ENCODE measurements around the gene HERC2. TPM values are rescaled to one million over a fixed set of nuclear protein-coding genes. Genes with fewer than 3 reads are reported as not detected.
A peak's percentile ranks its signal among the peaks of the same experiment; 100 is the strongest.

Gene HERC2
- total RNA-seq, 3 donors from 2014 or later (not counting 1 experiment from before 2014, with no cell fraction given): 54.2 to 64.0 (median 63.9) TPM

DNA sequence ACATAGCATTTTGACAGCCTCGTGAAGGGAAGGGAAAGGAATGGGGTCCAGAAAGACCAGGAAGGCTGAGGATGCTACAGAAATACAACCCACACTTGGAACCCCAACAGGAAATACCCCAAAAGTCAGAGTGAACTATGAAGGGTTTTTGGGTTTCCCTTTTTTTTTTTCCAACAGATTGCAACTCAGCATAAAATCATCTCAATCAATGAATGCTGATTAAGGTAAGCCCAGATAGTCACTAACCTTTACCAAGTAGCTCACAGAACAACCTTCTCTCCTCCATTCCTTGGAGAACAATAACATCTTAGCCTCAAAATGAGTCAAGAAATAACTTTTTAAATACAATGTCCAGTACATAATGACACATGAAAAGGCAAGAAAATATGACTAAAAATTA lies 129.2 kb downstream of the HERC2 start:
- H3K9me3 Mint-ChIP-seq: no peaks in the 10 kb centered on the region
- 100% methylated on average over 1 of the region's 1 CpG for WGBS (ENCODE audit: insufficient coverage)
- no peaks in the 10 kb centered on the region for H3K9me3 ChIP-seq (ENCODE audit: control insufficient read depth, insufficient read depth, low read length)
- H3K4me1 Mint-ChIP-seq: peaks cover 8 to 11% of the 10 kb centered on the region in 2 donors
- TF ChIP-seq, protein P1, sequence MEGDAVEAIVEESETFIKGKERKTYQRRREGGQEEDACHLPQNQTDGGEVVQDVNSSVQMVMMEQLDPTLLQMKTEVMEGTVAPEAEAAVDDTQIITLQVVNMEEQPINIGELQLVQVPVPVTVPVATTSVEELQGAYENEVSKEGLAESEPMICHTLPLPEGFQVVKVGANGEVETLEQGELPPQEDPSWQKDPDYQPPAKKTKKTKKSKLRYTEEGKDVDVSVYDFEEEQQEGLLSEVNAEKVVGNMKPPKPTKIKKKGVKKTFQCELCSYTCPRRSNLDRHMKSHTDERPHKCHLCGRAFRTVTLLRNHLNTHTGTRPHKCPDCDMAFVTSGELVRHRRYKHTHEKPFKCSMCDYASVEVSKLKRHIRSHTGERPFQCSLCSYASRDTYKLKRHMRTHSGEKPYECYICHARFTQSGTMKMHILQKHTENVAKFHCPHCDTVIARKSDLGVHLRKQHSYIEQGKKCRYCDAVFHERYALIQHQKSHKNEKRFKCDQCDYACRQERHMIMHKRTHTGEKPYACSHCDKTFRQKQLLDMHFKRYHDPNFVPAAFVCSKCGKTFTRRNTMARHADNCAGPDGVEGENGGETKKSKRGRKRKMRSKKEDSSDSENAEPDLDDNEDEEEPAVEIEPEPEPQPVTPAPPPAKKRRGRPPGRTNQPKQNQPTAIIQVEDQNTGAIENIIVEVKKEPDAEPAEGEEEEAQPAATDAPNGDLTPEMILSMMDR (IDR thresholded peaks at IDR 0.05): no peak
- H3K4me3 ChIP-seq (ENCODE audit: low read length): no peak overlapping the region
- H3K36me3 Mint-ChIP-seq: peaks cover 5% of the 10 kb centered on the region
- intact Hi-C loops (cut with micrococcal nuclease): no loop called here
- H3K4me3 Mint-ChIP-seq: no peak overlapping the region
- H3K4me1 ChIP-seq (ENCODE audit: control insufficient read depth, insufficient read depth, low read length): no peaks in the 10 kb centered on the region
- ATAC-seq (no peak), DNase-seq (no peak)
- peak overlapping the region in 1 of 2 donors; percentile 6 for H3K27ac Mint-ChIP-seq
- H3K27me3 ChIP-seq (ENCODE audit: control insufficient read depth, insufficient read depth, low read length): no peaks in the 10 kb centered on the region
- peaks cover 16% of the 10 kb centered on the region for H3K36me3 ChIP-seq (ENCODE audit: control insufficient read depth, insufficient read depth, low read length)
- no peak overlapping the region for H3K27ac ChIP-seq (ENCODE audit: low read length)
- H3K27me3 Mint-ChIP-seq (ENCODE audit: low read depth in 2 of 2): no peaks in the 10 kb centered on the region

DNA sequence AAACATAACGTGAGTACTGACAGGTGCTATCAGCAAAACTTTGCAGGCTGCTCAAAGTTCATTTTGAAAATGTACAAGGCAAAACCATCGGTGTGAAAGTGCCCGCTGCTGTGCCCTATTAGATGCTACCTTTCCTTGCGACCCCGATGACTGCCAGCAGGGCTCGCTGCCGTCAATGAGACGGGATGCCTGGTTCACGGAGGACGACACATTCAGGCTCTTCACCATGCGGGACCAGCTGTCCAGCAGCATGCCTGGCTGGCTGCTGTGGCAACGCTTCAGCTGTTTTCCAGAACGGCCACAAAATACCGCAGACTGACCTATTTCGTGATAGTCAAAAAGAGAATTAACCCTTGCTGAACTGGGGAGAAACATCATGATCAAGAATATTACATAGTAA lies 130.1 kb downstream of the HERC2 start:
- H3K9me3 ChIP-seq (ENCODE audit: control insufficient read depth, insufficient read depth, low read length): no peaks in the 10 kb centered on the region

DNA sequence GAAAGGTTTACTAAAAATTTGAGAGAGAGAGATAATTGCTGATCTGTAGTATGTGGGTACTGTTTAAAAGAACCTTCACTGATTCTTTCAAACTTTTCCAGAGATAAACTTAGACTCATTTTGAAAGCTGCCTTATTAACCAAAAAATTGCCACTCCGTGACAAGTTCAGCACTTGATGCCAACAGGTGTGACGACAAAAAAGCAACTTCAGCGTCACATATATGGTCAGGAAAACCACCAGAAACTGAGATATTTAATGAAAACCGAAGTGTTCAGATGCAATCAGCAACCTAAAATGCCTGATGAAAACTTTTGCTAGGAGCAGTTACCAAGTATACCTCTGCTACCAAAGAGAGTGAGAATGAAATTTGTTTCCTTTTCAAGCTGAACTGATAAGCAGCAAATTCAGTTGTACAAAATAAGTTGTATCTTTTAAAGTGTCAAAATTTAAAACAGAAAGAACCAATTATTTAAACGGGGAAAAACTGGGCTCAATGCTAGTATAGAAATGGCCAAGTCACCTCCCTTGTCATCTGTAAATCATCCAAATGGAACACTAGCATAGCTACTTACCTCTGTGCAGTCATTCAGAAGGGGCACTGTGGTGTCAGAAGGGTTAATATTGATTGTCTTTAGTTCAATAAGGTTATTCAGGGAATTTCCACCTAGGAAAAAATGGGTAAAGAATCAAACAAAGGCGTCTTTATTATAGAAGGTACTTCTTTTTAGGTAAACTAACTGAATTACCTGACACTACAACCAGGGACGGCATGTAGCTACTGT lies 131.4 kb downstream of the HERC2 start:
- H3K9me3 ChIP-seq (ENCODE audit: control insufficient read depth, insufficient read depth, low read length): no peaks in the 10 kb centered on the region
- H3K4me1 ChIP-seq (ENCODE audit: control insufficient read depth, insufficient read depth, low read length): no peaks in the 10 kb centered on the region
- H3K27me3 Mint-ChIP-seq (ENCODE audit: low read depth in 2 of 2): no peaks in the 10 kb centered on the region
- H3K27ac Mint-ChIP-seq: no peak overlapping the region
- WGBS (ENCODE audit: insufficient coverage): 76% methylated on average over 6 of the region's 7 CpGs
- no peak overlapping the region for H3K27ac ChIP-seq (ENCODE audit: low read length)
- no peak overlapping the region for H3K4me3 ChIP-seq (ENCODE audit: low read length)
- H3K27me3 ChIP-seq (ENCODE audit: control insufficient read depth, insufficient read depth, low read length): no peaks in the 10 kb centered on the region
- peaks cover 27% of the 10 kb centered on the region for H3K36me3 ChIP-seq (ENCODE audit: control insufficient read depth, insufficient read depth, low read length)
- peaks cover 8 to 11% of the 10 kb centered on the region in 2 donors for H3K4me1 Mint-ChIP-seq
- ATAC-seq: no peak
- intact Hi-C loops (cut with micrococcal nuclease): no loop called here
- peaks cover 15% of the 10 kb centered on the region for H3K36me3 Mint-ChIP-seq
- TF ChIP-seq, protein P1 (IDR thresholded peaks at IDR 0.05): no peak
- no peak for DNase-seq
- no peaks in the 10 kb centered on the region for H3K9me3 Mint-ChIP-seq
- no peak overlapping the region for H3K4me3 Mint-ChIP-seq

More for the DNA sequence above, 130.1 kb downstream of the HERC2 start:
- Histone ChIP-seq H3K4me3 (ENCODE audit: low read length) (no peak overlapping the region), H3K27me3 (ENCODE audit: control insufficient read depth, insufficient read depth, low read length) (no peaks in the 10 kb centered on the region), H3K27ac (ENCODE audit: low read length) (no peak overlapping the region), H3K36me3 (ENCODE audit: control insufficient read depth, insufficient read depth, low read length) (peaks cover 18% of the 10 kb centered on the region), H3K4me1 (ENCODE audit: control insufficient read depth, insufficient read depth, low read length) (no peaks in the 10 kb centered on the region)
- intact Hi-C loops (cut with micrococcal nuclease): no loop called here
- H3K4me3 Mint-ChIP-seq: no peak overlapping the region
- TF ChIP-seq, protein P1 (IDR thresholded peaks at IDR 0.05): no peak
- ATAC-seq (no peak), DNase-seq (no peak)
- 90% methylated on average over 15 of the region's 15 CpGs for WGBS (ENCODE audit: insufficient coverage)
- no peak overlapping the region for H3K27ac Mint-ChIP-seq
- H3K36me3 Mint-ChIP-seq: peaks cover 10% of the 10 kb centered on the region
- peaks cover 8 to 11% of the 10 kb centered on the region in 2 donors for H3K4me1 Mint-ChIP-seq
- no peaks in the 10 kb centered on the region for H3K27me3 Mint-ChIP-seq (ENCODE audit: low read depth in 2 of 2)
- no peaks in the 10 kb centered on the region for H3K9me3 Mint-ChIP-seq
